Brain pericyte (primary cell): ENCODE results near the gene SH2D4B.
"Not testable (repeated sequence)": the region's sequence is repeated elsewhere in the genome, so short reads cannot be mapped to it uniquely, and the experiment has no call there.

Experiments used
- DNase-seq: peaks from one replicate; pipeline ENCODE4 v3.0.0-alpha.2; 2012; ENCODE audit warnings: low read depth, low spot score

SH2D4B gene

GRCh38 chr10:80542652-80543318, 5.1 kb downstream of the SH2D4B start:
- DNase-seq, result no peak

- not testable (repeated sequence) for DNase-seq
Measured at GRCh38 chr10:80543319-80543672, 5.6 kb downstream of the SH2D4B start.

GRCh38 chr10:80544316-80544953, 6.7 kb downstream of the SH2D4B start:
- DNase-seq, result no peak

DNA sequence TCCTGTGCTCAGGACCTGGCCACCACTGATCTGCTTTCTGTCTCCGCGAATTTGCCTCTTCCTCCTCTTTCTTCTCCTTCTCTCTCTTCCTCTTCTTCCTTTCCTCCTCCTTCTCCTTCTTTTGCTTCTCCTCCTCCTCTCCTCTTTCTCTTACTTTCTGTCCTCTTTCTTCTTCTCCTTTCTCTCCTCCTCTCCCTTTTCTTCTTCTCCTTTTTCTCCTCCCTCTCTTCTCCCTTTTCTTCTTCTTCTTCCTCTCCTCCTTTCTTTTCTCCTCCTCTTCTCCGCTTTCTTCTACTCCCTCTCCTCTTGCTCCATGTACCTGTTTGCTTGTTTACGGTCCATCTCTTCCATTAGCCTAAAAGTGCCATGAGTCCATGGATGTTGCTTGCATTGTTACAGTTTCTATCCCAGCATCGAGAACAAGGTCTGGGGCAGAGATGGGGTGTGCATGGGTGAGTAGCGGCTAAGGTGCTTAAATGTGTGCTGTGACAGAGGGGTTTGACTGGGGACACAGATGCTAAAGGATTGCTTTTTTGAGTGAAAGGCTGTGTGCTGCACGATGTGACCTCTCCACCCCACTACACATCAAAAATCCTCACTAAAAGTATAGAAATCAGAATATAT, 7.7 kb downstream of the SH2D4B start:
- DNase-seq, result no peak

DNA sequence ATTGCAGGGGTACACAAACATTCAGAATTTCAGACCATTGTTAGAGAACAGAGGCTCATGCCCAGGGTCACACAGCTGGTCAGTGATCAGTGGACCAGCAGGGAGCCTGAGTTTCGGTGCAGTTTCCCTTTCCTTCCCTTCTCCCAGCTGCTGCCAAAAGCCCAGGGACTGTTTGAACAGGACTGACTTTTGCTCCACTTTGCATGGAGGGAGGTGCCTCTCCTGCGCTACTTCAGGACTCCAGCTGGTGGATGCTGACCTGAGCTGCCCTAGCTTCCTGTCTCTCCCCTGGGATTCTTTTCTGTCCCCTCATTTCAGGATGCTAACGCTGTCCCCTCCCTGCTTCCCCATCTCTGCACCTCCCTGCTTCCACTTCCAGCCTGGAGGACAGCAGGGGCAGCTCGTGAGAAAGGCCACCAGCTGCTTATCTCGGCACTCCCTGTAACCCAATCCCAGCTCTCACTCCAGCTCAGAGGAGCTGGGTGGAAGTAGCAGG, 14.5 kb downstream of the SH2D4B start:
- DNase-seq, result no peak

DNA sequence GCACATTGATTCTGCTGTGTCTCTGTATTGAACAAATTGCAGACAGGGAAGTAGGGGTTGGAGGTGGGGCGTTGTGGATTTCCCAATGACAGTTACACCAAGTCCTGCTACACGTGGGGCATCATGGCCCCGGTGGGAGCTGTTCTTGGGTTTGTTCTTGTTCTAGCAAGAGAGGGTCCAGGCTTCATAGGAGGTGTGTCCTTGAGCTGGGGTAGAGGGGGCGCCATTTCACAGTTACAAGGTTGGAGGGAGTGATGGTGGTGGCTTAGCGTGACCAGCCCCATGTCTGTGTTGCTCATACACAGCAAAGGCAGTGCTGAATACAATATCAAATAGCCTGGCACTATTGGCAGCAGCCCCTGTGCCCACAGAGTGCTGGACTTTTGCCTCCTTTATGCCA, 15.7 kb downstream of the SH2D4B start:
- no peak for DNase-seq

- DNase-seq, result no peak
Measured at GRCh38 chr10:80554050-80554449, 16.3 kb downstream of the SH2D4B start.

- no peak for DNase-seq
Measured at GRCh38 chr10:80555415-80555814, 17.7 kb downstream of the SH2D4B start.

GRCh38 chr10:80561950-80562349, 24.2 kb downstream of the SH2D4B start:
- DNase-seq, result no peak

DNA sequence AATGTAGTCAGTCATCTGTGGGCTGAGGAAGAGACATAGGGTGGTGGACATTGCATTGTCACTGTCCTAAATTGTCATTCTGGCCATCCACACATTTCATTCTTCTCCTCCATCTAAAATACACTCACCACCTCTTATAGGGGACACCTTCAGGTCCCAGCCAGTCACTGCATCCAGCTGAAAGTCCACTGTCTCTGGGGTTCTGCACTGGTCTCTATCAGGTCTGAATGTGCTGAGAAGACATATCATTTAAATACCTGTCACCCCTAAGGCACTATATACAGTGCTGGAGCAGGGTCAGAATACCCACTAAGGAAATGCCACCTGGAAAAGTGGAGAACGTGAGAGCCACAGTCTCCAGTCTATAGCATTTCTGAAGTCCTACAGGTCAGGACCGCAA, 29.6 kb downstream of the SH2D4B start:
- DNase-seq, result no peak

- no peak for DNase-seq
Measured at GRCh38 chr10:80569131-80569895, 31.6 kb downstream of the SH2D4B start.

DNA sequence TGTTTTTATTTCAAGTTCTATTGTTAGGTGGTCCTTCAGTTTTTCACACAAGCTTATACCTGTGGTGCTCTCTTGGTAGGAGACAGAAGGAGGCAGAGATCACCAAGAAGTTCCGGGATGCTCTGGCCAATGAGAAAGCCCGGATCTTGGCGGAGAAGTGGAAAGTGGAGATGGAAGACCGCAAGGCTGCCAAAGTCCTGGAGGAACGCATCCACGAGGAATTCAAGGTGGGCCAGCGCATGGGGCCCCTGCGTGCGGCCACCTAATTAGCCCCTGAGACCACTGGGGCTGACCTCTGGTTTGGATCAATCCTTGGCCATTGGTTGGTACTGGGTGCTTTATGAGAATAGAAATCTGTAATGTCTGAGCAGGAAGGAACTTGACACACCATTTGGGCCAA, 33.6 kb downstream of the SH2D4B start:
- DNase-seq, result no peak

GRCh38 chr10:80579181-80579763, 41.6 kb downstream of the SH2D4B start:
- no peak for DNase-seq

DNA sequence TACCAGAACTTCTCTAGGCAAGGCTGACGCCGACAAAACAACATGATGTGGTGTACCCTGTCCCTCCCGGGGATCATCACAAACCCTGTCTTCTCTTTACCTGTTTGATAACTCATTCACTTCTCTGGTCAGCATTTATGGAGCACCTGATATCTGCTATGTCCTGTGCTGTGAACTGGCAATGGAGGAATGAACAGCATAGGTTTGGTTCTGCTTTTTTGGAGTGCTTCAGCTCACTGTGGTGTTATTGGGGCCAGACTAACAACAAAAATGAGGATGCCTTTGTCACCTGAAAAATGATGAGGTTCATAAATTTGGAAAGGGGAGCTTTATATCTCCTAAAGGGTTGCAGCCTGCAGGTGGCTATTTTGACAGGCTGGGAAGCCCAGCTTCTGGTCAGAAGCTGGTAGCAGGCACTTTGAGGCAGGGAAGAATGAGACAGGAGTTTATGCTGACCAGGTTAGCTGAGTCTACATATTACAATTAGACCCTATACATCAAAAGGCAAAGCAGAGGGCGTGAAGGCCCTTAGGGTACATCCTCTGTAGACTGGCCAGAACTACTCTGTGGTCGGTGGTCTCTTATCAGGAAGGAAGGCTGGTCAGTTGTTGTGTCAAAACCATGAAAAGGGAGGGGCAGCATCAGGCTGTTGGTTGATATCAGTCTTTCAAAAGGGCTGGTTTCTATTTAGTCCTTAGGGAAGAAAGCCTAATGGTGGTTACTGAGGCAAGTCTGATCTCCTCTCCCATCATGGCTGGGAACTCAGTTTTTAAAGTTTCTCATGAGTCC, 42.3 kb downstream of the SH2D4B start:
- DNase-seq, result no peak

- no peak for DNase-seq
Measured at GRCh38 chr10:80580638-80581468, 43.2 kb downstream of the SH2D4B start.

GRCh38 chr10:80581469-80581835, 43.8 kb downstream of the SH2D4B start:
- no peak for DNase-seq

GRCh38 chr10:80582286-80582960, 44.7 kb downstream of the SH2D4B start:
- no peak for DNase-seq

DNA sequence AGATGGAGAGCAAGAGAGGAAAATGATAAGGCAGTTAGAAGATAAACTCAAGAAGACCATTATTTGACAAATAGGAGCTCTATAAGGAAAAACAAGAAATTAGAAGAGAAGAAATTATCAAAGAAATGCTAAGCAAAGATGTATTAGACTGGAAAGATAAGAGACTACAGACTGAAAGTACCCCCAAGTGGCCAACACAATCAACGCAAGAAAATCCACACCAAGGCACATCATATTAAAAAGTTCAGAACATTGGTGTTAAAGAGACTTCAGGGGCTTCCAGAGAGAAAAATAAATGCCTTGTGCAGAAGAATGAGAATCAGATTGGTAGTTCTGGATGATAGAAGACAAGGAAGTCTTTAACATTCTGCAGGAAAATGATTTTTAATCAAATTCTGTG, 46.0 kb downstream of the SH2D4B start:
- DNase-seq, result no peak

DNA sequence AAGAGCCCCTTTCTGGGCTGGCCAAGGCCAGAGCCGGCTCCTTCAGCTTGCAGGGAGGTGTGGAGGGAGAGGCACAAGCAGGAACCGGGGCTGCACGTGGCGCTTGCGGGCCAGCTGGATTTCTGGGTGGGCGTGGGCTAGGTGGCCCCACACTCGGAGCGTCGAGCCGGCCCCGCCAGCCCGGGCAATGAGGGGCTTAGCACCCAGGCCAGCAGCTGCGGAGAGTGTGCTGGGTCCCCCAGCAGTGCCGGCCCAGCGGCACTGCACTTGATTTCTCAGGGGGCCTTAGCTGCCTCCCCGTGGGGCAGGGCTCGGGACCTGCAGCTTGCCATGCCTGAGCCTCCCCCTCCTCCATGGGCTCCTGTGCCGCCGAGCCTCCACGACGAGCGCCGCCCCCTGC, 48.1 kb downstream of the SH2D4B start:
- DNase-seq, result no peak

- no peak for DNase-seq
Measured at GRCh38 chr10:80588546-80588945, 50.8 kb downstream of the SH2D4B start.
